SK-N-SH (cell line): Measurements from ENCODE around the gene DSC3. TPM values are rescaled to one million over a fixed set of nuclear protein-coding genes. Genes with fewer than 3 reads are reported as not detected.

Experiments used
- CTCF ChIA-PET: fragments of 300-600, 350-600 bp; formaldehyde crosslinking; extraction: SDS; loops from one replicate; lab custom pipeline; 2021; lab: Yijun Ruan, JAX
- POLR2A ChIA-PET: fragments of 350-600 bp; sonication (Branson Sonifier 250); formaldehyde crosslinking; extraction: SDS; loops from one replicate; lab custom pipeline; 2020; ENCODE audit warnings: antibody characterized with exemption, inconsistent platforms; lab: Yijun Ruan, JAX
- DNase-seq: peaks from one replicate; pipeline ENCODE4 v3.0.0; 2012
- H2AFZ ChIP-seq: fragments of 200-600 bp; sonication (generic); 2 replicates; pipeline ENCODE4 v1.8.1; 2016; ENCODE audit warnings: antibody characterized with exemption, mild to moderate bottlenecking, low read depth
- H3F3A ChIP-seq: fragments of 200-600 bp; sonication (generic); replicated peaks from 2 replicates; pipeline ENCODE3; 2016; ENCODE audit warnings: antibody characterized with exemption, mild to moderate bottlenecking; ENCODE audit not compliant: insufficient read depth
- H3K27ac ChIP-seq, 2 experiments: fragments of 200-500 bp in 1 of 2; fragments of 200-600 bp in 1 of 2; sonication (Bioruptor generic) in 1 of 2; sonication (generic), shearing (Covaris generic) in 1 of 2; 2 replicates each; pipeline versions ENCODE4 v1.5.1 to v1.6.1; 2014 to 2016; ENCODE audit warnings: low read depth in 2 of 2, inconsistent platforms in 1 of 2, low read length in 1 of 2, mild to moderate bottlenecking in 1 of 2, mixed read lengths in 1 of 2
- H3K27me3 ChIP-seq: fragments of 200-600 bp; sonication (generic), shearing (Covaris generic); 2 replicates; pipeline ENCODE4 v1.6.1; 2016; ENCODE audit warnings: mixed run types; ENCODE audit not compliant: insufficient read depth
- H3K36me3 ChIP-seq, 2 experiments: fragments of 200-500 bp in 1 of 2; fragments of 200-600 bp in 1 of 2; sonication (Bioruptor generic) in 1 of 2; sonication (generic) in 1 of 2; replicated peaks in 1 of 2; 2 replicates each; pipeline versions ENCODE3 to v1.5.1; 2014 to 2016; ENCODE audit warnings: low read length in 1 of 2, mild to moderate bottlenecking in 1 of 2; ENCODE audit not compliant: insufficient read depth in 2 of 2, control insufficient read depth in 1 of 2
- H3K4me1 ChIP-seq, 2 experiments: fragments of 200-500 bp in 1 of 2; fragments of 200-600 bp in 1 of 2; sonication (Bioruptor generic) in 1 of 2; sonication (generic), shearing (Covaris generic) in 1 of 2; 2 replicates each; pipeline versions ENCODE4 v1.5.1 to v1.6.1; 2014 to 2016; ENCODE audit warnings: low read depth in 1 of 2, low read length in 1 of 2, mixed run types in 1 of 2; ENCODE audit not compliant: insufficient read depth in 2 of 2, control insufficient read depth in 1 of 2
- H3K4me2 ChIP-seq: fragments of 200-600 bp; sonication (generic), shearing (Covaris generic); 2 replicates; pipeline ENCODE4 v1.6.1; 2017; ENCODE audit warnings: mixed run types
- H3K4me3 ChIP-seq, 2 experiments: fragments of 200-500 bp in 1 of 2; fragments of 200-600 bp in 1 of 2; sonication (Bioruptor generic) in 1 of 2; sonication (generic), shearing (Covaris generic) in 1 of 2; 2 replicates each; pipeline versions ENCODE4 v1.5.1 to v1.8.1; 2014 to 2016; ENCODE audit warnings: low read depth in 2 of 2, inconsistent platforms in 1 of 2, low read length in 1 of 2, mild to moderate bottlenecking in 1 of 2, mixed read lengths in 1 of 2, moderate library complexity in 1 of 2
- H3K79me2 ChIP-seq: fragments of 200-600 bp; sonication (generic); 2 replicates; pipeline ENCODE4 v1.8.1; 2017; ENCODE audit warnings: mild to moderate bottlenecking; ENCODE audit not compliant: insufficient read depth
- H3K9ac ChIP-seq: fragments of 200-600 bp; sonication (generic); 2 replicates; pipeline ENCODE4 v1.6.1; 2017; ENCODE audit warnings: mixed run types
- H3K9me2 ChIP-seq: fragments of 200-600 bp; sonication (generic); 2 replicates; pipeline ENCODE4 v1.6.1; 2017; ENCODE audit warnings: mixed run types
- H3K9me3 ChIP-seq: fragments of 200-600 bp; sonication (generic); 2 replicates; pipeline ENCODE4 v1.6.1; 2017; ENCODE audit warnings: mixed run types, mild to moderate bottlenecking, moderate library complexity
- H4K20me1 ChIP-seq: fragments of 200-600 bp; sonication (generic); 2 replicates; pipeline ENCODE4 v1.6.1; 2017; ENCODE audit warnings: mild to moderate bottlenecking, mixed run types; ENCODE audit not compliant: insufficient read depth
- CTCF ChIP-seq: fragments of 200-600 bp; sonication (generic); IDR thresholded peaks from 2 replicates; pipeline ENCODE4 v1.6.1; 2017; ENCODE audit warnings: antibody characterized with exemption, mild to moderate bottlenecking, moderate library complexity
- ELF1 ChIP-seq: IDR thresholded peaks from 2 replicates; pipeline ENCODE4 v1.4.0; 2012
- EZH2phosphoT487 ChIP-seq: fragments of 200-600 bp; sonication (generic); IDR thresholded peaks from 2 replicates; pipeline ENCODE4 v1.6.1; 2017; ENCODE audit warnings: low read depth, mixed run types, mild to moderate bottlenecking, antibody characterized with exemption, moderate library complexity, borderline replicate concordance
- FOSL2 ChIP-seq: IDR thresholded peaks from 2 replicates; pipeline ENCODE4 v1.4.0; 2012; ENCODE audit warnings: low read depth, mild to moderate bottlenecking, moderate library complexity, borderline replicate concordance
- FOXJ3 ChIP-seq: sonication (generic); formaldehyde crosslinking; IDR thresholded peaks from 2 replicates; pipeline ENCODE4 v1.5.1; 2020; ENCODE audit warnings: mild to moderate bottlenecking, missing genetic modification reagents
- FOXM1 ChIP-seq: IDR thresholded peaks from 2 replicates; pipeline ENCODE4 v1.4.0; 2012; ENCODE audit warnings: low read depth, mild to moderate bottlenecking
- GABPA ChIP-seq: IDR thresholded peaks from 2 replicates; pipeline ENCODE4 v1.4.0; 2012; ENCODE audit warnings: low read depth, mild to moderate bottlenecking
- GATA2 ChIP-seq: sonication (generic); formaldehyde crosslinking; IDR thresholded peaks from 2 replicates; pipeline ENCODE4 v1.5.0; 2020; ENCODE audit warnings: mild to moderate bottlenecking, missing genetic modification reagents
- MEF2A ChIP-seq: IDR thresholded peaks from 2 replicates; pipeline ENCODE4 v1.4.0; 2012; ENCODE audit warnings: low read depth, borderline replicate concordance
- MXI1 ChIP-seq: IDR thresholded peaks from 2 replicates; pipeline ENCODE4 v1.6.1; 2012; ENCODE audit warnings: mild to moderate bottlenecking, low read depth, low read length, improper control_type of control experiment
- NRF1 ChIP-seq: IDR thresholded peaks from 2 replicates; pipeline ENCODE4 v1.6.1; 2012; ENCODE audit warnings: low read depth, mild to moderate bottlenecking, low read length
- RCOR1 ChIP-seq: fragments of 150-350 bp; IDR thresholded peaks from 2 replicates; pipeline ENCODE4 v1.6.1; 2017; ENCODE audit warnings: antibody characterized with exemption, low read length
- RFX5 ChIP-seq: IDR thresholded peaks from 2 replicates; pipeline ENCODE4 v1.6.1; 2012; ENCODE audit warnings: mild to moderate bottlenecking, improper control_type of control experiment, low read length
- SMC3 ChIP-seq: IDR thresholded peaks from 2 replicates; pipeline ENCODE4 v1.6.1; 2012; ENCODE audit warnings: low read depth, low read length, improper control_type of control experiment
- TAF1 ChIP-seq: IDR thresholded peaks from 2 replicates; pipeline ENCODE4 v1.6.1; 2012; ENCODE audit warnings: low read depth, mild to moderate bottlenecking, low read length, moderate library complexity, borderline replicate concordance
- TCF12 ChIP-seq: IDR thresholded peaks from 2 replicates; pipeline ENCODE4 v1.4.0; 2012
- YY1 ChIP-seq: IDR thresholded peaks from 2 replicates; pipeline ENCODE4 v1.4.0; 2012; ENCODE audit warnings: low read depth, mild to moderate bottlenecking
- ZBTB33 ChIP-seq: IDR thresholded peaks from 2 replicates; pipeline ENCODE4 v1.4.0; 2012; ENCODE audit warnings: low read depth, borderline replicate concordance
- WGBS: methylation state at CpG from one replicate; pipeline ENCODE4 v1.1.6; 2017; ENCODE audit warnings: low lambda C conversion rate; 5-methylcytosine and 5-hydroxymethylcytosine counted together
- polyA plus RNA-seq, 3 experiments: library from polyadenylated mRNA; depleted of rRNA; stranded (reverse); fragments of >200 nt; gene quantifications; 2 replicates each; pipeline ENCODE4 v1.2.3, GENCODE V29; 2012
- TF ChIP-seq, protein P1 (sequence below): IDR thresholded peaks from 2 replicates; pipeline ENCODE4 v1.4.0; 2012; ENCODE audit warnings: low read depth
- TF ChIP-seq, protein P2 (sequence below): fragments of 150-350 bp; IDR thresholded peaks from 2 replicates; pipeline ENCODE4 v1.6.1; 2017; ENCODE audit warnings: antibody characterized with exemption, low read length, low read depth, borderline replicate concordance
- TF ChIP-seq, protein P3 (sequence below): IDR thresholded peaks from 2 replicates; pipeline ENCODE4; 2012

The DSC3 gene
- polyA plus RNA-seq, 1 of the 3 experiments (the other 2 are of a cell fraction): not detected

GRCh38 chr18:31070206-31070605 is 27.7 kb upstream of the DSC3 start:
- Histone ChIP-seq H3K27ac (no peak overlapping the region), H3K36me3 (no peaks in the 10 kb centered on the region), H3F3A (no peaks in the 10 kb centered on the region), H3K9me3 (no peaks in the 10 kb centered on the region), H3K9me2 (no peaks in the 10 kb centered on the region), H4K20me1 (no peaks in the 10 kb centered on the region), H3K4me3 (no peak overlapping the region), H3K79me2 (no peaks in the 10 kb centered on the region), H2AFZ (no peak overlapping the region), H3K4me2 (no peak overlapping the region), H3K27me3 (no peaks in the 10 kb centered on the region), H3K4me1 (no peaks in the 10 kb centered on the region), H3K9ac (no peak overlapping the region)
- TF ChIP-seq, protein P1, sequence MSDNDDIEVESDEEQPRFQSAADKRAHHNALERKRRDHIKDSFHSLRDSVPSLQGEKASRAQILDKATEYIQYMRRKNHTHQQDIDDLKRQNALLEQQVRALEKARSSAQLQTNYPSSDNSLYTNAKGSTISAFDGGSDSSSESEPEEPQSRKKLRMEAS: no peak
- TF ChIP-seq CTCF (no peak), MXI1 (no peak), ZBTB33 (no peak), SMC3 (no peak), GATA2 (CRISPR knock-in tag) (no peak), FOXM1 (no peak), GABPA (no peak), RFX5 (no peak), TAF1 (no peak), MEF2A (no peak)
- TF ChIP-seq, protein P2, sequence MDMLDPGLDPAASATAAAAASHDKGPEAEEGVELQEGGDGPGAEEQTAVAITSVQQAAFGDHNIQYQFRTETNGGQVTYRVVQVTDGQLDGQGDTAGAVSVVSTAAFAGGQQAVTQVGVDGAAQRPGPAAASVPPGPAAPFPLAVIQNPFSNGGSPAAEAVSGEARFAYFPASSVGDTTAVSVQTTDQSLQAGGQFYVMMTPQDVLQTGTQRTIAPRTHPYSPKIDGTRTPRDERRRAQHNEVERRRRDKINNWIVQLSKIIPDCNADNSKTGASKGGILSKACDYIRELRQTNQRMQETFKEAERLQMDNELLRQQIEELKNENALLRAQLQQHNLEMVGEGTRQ: no peak
- POLR2A ChIA-PET: no interaction called here
- CTCF ChIA-PET: no interaction called here
- DNase-seq: no peak
- WGBS: 0% methylated on average over 3 of the region's 3 CpGs

DNA sequence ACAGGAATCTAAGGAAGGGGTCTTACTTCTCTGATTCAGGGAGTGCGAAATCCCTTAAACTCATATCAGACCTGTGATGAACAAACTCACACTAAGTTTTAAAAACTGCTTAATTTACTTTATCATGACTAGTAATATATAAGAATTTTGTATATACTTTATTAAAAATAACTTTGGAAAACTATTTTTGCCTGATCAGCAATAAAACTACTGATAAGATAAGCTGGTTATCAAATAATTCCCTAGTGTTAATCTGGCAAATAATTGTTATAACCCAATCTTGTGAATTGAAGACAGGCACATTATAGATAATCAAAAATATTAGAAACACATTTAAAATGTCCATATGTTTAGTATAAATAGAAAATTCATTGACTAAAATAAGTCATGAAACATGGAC is 23.7 kb upstream of the DSC3 start:
- H3K9ac ChIP-seq: no peak overlapping the region
- ChIA-PET CTCF (no interaction called here), POLR2A (no interaction called here)
- no peak overlapping the region for H2AFZ ChIP-seq
- WGBS: 21% methylated on average over 1 of the region's 1 CpG
- no peaks in the 10 kb centered on the region for H3K36me3 ChIP-seq
- no peak for DNase-seq
- H4K20me1 ChIP-seq: no peaks in the 10 kb centered on the region
- H3K4me2 ChIP-seq: no peak overlapping the region
- H3K27ac ChIP-seq: no peak overlapping the region
- no peaks in the 10 kb centered on the region for H3K27me3 ChIP-seq
- H3K9me2 ChIP-seq: no peaks in the 10 kb centered on the region
- no peaks in the 10 kb centered on the region for H3F3A ChIP-seq
- no peaks in the 10 kb centered on the region for H3K79me2 ChIP-seq
- no peaks in the 10 kb centered on the region for H3K4me1 ChIP-seq
- TF ChIP-seq FOXM1 (no peak), NRF1 (no peak), TCF12 (no peak), FOSL2 (no peak), FOXJ3 (no peak), YY1 (no peak), ELF1 (no peak), RCOR1 (no peak), EZH2phosphoT487 (no peak), GATA2 (CRISPR knock-in tag) (no peak)
- TF ChIP-seq, protein P3, sequence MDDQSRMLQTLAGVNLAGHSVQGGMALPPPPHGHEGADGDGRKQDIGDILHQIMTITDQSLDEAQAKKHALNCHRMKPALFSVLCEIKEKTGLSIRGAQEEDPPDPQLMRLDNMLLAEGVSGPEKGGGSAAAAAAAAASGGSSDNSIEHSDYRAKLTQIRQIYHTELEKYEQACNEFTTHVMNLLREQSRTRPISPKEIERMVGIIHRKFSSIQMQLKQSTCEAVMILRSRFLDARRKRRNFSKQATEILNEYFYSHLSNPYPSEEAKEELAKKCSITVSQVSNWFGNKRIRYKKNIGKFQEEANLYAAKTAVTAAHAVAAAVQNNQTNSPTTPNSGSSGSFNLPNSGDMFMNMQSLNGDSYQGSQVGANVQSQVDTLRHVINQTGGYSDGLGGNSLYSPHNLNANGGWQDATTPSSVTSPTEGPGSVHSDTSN: no peak
- H3K9me3 ChIP-seq: no peaks in the 10 kb centered on the region
- no peak overlapping the region for H3K4me3 ChIP-seq
